Measurements from ENCODE around the gene C4A.
A peak's percentile ranks its signal among the peaks of the same experiment; 100 is the strongest.
"Not testable (repeated sequence)": the region's sequence is repeated elsewhere in the genome, so short reads cannot be mapped to it uniquely, and the experiment has no call there.

C4A gene

DNA sequence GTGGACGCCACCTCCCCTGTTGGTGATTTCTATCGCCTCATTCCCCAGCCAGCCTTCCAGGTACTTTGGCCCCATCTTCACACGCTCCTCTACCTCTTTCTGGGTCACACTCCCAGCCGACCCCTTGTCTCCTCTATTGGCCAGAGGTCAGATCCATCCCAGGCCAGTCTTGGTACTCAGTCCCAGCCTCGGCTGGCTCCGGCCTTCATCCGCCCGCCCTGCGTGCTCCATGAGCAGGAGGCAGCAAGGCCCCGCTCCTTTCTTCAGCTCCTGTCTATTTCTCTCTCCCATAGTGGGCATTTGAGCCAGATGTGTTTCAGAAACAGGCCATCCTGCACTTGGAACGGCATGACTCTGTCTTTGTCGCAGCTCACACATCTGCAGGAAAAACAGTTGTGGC, 20.2 kb upstream of the C4A start:
- DNase-seq (ENCODE audit: low read depth): no peak

DNA sequence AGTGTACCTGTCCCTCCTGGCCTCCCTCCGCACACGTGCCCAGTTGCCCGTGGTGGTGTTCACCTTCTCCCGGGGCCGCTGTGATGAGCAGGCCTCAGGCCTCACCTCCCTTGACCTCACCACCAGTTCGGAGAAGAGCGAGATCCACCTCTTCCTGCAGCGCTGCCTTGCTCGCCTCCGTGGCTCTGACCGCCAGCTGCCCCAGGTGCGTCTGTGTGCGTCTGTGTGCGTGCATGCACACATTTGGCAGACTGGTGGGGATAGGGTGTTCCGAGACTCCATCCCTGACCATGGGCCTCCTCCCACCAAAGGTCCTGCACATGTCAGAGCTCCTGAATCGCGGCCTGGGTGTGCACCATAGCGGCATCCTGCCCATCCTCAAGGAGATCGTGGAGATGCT, 17.9 kb upstream of the C4A start:
- DNase-seq (ENCODE audit: low read depth): no peak

DNA sequence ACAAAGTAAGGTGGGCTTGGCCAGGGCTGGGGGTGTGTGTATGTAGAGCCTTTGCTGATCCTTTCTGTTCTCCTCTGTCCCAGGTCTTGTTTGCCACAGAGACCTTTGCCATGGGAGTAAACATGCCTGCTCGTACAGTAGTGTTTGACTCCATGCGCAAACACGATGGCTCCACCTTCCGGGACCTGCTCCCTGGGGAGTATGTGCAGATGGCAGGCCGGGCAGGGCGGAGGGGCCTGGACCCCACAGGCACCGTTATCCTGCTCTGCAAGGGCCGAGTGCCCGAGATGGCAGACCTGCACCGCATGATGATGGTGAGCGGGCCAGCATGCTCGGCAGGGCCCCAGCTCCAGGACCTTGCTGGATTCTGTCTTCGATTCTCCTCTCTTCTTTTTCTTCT, 16.2 kb upstream of the C4A start:
- DNase-seq (ENCODE audit: low read depth): no peak

DNA sequence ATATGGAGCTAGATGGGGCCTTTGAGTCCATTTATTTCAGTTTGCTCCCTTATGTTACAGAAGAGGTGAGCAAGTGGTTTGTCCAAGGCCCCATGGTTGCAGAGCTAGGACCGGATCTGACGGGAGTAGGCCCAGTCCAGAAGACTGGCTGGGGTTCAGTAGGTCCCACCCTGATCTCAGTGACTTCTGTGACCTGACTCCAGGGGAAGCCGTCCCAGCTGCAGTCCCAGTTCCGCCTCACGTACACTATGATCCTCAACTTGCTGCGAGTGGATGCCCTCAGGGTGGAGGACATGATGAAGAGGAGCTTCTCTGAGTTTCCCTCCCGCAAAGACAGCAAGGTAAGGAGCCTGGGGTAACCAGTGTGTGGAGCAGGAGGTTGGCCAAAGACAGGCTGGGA, 15.4 kb upstream of the C4A start:
- DNase-seq (ENCODE audit: low read depth): no peak

DNA sequence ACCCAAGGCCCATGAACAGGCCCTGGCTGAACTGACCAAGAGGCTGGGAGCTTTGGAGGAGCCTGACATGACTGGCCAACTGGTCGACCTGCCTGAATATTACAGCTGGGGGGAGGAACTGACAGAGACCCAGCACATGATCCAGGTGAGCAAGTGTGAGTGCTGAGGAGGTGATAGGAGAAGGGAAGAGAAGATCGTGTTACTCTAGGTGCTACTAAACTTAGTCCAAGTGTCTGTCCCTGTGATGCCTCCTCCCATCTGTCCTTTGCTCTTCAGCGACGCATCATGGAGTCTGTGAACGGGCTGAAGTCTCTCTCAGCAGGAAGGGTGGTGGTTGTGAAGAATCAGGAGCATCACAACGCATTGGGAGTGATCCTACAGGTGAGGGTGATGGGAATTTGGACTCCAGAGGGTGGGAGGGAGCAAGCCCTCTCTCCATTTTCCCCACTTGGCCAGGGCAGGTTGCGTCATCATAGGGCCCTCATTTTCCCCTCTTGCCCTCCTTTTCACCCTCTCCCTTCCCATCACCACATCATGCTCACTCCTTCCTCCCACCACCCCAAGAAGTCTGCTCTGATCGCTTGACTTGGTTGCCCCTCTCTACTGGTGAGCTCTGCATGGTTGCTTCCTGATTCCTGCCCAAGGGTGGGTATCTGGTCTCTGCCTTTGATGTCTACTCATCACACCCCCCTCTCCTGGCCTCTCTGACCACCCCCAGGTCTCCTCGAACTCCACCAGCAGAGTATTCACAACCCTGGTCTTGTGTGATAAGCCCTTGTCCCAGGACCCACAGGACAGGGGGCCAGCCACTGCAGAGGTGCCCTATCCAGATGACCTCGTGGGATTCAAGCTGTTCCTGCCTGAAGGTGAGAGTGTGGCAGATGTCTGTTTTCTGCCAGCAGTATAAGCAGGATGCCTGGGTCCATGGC, 14.6 kb upstream of the C4A start:
- no peak for DNase-seq (ENCODE audit: low read depth)

DNA sequence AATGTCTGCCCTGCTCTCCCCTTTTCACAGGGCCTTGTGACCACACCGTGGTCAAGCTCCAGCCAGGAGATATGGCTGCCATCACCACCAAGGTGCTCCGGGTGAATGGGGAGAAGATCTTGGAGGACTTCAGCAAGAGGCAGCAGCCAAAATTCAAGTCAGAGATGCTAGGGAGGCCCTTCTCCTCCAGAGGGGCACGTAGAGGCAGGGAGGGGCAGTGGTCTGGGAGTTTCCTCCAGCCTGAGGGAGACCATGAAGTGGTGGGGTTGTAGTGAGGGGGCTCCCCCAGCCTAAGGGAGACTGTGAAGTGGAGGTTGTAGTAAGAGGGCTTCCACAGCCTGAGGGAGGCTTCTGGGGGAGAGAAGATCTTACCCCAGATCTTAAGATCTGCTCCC, 13.9 kb upstream of the C4A start:
- DNase-seq (ENCODE audit: low read depth): no peak

DNA sequence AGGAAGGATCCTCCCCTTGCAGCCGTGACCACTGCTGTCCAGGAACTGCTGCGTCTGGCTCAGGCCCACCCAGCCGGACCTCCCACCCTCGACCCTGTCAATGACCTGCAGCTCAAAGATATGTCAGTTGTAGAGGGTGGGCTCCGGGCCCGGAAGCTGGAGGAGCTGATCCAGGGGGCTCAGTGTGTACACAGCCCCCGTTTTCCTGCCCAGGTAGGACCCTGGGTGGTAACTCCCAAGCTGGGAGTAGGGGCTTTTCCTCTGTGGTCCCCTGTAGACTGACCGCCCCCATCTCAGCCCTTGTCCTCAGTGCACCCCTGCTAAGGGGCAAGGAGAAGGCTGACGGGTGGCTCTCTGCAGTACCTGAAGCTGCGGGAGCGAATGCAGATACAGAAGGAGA, 13.5 kb upstream of the C4A start:
- no peak for DNase-seq (ENCODE audit: low read depth)

DNA sequence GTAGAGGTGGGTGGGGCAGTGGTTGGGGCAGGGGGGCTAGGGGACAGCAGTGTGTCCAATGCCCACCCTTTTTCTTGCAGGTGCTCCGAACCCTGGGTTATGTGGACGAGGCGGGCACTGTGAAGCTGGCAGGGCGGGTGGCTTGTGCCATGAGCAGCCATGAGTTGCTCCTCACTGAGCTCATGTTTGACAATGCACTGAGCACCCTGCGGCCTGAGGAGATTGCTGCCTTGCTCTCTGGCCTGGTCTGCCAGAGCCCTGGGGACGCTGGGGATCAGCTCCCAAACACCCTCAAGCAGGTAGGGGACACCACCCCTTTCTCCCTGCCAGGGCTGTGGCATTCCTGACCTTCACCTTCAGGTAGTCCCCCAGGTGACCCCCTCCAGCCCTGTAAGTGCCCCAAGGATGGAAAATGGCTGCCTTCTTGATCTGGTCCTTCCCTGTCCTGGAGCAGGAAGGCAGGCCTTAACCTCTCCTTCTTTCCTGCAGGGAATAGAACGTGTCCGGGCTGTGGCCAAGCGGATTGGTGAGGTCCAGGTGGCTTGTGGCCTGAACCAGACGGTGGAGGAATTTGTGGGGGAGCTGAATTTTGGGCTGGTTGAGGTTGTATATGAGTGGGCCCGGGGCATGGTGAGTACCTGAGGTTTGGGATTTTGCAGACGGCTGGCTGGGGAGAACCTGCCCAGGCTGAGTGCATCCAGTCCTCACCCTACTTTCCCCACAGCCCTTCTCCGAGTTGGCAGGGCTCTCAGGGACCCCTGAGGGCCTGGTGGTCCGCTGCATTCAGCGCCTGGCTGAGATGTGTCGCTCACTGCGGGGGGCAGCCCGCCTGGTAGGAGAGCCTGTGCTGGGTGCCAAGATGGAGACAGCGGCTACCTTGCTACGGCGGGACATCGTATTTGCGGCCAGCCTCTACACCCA, 12.8 kb upstream of the C4A start:
- no peak for DNase-seq (ENCODE audit: low read depth)

DNA sequence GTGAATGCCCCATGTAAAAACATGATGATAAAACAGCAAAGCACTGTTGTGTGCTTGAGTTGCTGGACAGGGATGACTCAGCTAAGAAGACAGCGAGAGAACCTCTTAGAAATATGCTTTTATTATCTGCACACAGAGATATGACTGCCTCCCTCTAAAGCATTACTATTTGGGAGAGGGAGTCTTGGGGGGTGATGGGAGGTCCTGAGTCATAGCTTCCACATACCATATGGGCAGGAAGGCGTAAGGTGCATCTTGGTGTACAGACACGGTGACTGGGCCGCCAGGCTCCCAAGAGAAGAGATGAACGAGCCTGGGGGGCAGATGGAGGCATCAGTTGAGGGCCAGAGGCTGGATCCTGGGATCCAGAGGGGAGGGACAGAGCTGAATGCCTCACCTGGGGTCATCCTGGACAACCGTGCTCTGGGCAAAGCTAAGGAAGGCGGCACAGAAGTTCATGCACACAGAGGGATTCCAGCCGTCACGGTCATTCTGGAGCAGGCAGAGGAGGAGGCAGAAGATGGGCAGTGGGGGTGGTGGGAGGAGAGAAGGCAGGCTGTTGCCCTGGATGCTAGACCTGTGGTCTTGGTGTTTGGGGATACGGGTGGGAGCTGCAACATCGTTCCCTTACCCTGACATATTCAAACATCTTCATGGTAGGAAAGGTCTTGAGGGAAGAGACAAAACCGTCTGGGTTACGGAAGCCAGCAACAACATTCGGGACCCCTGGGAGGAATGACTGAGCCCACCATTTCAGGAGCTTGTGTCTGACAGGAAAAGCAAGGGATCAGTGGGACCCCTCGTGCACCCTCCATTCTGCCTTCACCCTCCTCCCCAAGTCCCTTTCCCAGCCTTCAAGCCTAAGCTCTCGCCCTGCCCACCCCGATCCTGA, 11.9 kb upstream of the C4A start:
- no peak for DNase-seq (ENCODE audit: low read depth)

DNA sequence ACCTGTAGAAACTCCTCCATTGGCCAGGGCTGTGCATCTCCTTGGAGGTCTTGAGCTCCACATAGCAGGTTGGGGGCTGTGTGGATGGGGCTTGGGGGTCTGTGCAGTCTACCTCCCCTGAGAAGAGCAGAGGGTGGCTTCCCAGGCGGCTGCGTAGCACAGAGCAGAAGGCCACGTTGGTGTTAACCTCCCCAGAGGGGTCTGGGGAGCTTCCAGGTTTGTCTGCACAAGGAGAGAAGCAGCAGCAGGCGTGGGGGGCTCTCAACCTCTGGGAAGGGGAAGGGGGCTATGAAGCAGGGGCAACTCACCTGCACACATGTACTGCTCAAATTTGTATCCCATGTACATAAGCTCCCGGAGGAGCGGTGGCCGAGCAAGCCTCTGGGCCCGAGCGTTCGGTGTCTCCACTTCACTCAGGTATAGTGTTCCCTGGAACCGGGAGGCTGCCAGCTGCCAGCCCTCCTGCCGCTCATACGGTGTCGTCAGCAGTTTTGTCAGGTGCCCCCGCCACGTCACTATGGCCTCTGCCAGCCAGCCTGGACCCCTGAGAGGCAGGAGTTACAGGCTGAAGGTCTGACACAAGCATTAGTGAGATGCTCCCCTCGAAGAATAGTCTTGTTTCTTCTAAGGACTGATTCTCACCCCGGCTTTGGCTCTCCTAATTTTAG, 11.1 kb upstream of the C4A start:
- DNase-seq (ENCODE audit: low read depth): no peak

DNA sequence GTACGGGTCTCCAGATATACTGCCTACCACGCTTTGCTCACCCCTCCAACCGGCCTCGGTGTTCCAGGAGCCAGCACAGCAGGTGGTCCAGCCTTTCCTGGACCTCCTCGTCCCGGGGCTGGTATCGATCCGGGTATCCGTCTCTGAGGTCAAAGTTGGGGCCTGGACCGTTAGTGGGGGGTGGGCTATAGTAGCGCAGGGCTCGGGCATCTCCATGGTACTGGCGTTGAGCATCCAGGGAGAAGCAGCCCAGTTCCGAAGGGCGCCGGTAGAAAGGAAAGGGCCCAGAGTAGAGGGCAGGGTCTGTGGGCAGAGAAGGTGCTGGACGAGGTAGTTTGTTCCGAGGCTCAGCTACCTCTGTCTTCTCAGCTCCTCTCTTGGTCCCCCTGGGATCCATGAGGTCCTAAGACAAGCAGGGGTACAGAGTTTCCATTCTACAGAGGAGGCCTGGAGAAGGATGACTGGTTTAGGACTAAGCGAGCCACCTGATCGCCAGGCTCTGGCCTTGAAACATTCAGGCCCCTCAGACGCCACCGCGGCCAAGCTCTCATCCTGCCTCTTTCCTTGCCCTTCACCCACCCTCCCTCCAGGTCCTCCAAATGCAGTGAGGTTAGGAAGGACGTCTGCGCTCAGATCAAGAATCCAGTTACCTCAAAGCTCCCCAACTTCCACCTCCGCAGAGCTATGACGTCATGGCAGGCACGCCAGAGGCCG, 10.4 kb upstream of the C4A start:
- DNase-seq (ENCODE audit: low read depth): no peak

DNA sequence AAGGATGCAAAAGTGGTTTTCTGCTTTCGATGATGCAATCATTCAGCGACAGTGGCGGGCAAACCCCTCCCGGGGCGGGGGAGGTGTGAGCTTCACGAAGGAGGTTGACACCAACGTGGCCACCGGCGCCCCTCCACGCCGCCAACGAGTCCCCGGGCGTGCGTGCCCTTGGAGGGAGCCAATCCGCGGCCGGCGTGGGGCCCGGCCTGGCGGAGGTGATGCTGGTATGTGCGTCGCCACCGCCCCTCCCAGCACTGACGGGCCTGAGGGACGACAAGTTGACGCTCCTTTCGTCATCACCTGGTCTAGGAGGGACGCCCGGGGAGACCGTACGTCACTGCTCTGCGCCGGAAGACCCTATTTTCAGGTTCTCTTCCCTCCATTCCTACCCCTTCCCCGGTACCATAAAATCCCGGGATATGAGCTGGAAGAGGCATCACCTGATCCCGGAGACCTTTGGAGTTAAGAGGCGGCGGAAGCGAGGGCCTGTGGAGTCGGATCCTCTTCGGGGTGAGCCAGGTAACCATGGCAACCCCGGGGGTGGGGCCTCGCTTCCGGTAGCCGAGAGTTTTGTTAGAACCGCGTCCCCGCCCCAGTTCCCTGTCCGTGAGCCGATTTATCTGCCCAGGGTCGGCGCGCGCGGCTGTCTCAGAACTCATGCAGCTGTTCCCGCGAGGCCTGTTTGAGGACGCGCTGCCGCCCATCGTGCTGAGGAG, 9.7 kb upstream of the C4A start, which contains the start of gene DXO:
Gene DXO (minus strand): TSS at position 146 of the 716 bp plus-strand sequence. CDS start 463 bp downstream, outside the sequence.
- peak; percentile 95 for DNase-seq (ENCODE audit: low read depth)

DNA sequence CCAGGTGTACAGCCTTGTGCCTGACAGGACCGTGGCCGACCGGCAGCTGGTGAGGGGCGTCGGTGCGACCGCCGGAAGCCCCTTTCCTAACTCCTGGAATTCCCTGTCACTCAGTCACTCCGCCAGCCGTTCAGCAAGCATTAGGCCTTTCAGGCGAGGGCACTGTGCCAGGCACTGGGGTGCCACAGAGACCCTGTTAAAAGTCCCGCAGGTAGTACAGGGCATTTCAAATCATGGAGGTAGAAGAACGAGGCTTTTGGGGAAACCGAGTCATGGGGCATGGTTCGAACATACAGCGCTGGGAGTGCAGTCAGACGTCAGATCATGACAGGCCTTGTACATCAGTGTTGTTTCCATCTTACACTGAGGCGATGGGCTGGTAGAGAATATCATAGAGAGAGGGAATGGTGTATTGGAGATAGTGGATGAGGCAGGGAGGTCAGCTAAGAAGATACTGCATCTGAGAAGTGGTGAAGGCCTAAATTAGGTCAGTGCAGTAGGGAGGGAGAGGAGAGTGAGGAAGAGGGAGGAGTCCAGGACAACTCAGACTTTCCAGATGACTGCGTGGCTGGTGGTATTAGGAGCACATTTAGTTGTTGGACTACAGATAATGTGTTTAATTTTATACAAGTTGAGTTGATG, 9.0 kb upstream of the C4A start:
- no peak for DNase-seq (ENCODE audit: low read depth)

DNA sequence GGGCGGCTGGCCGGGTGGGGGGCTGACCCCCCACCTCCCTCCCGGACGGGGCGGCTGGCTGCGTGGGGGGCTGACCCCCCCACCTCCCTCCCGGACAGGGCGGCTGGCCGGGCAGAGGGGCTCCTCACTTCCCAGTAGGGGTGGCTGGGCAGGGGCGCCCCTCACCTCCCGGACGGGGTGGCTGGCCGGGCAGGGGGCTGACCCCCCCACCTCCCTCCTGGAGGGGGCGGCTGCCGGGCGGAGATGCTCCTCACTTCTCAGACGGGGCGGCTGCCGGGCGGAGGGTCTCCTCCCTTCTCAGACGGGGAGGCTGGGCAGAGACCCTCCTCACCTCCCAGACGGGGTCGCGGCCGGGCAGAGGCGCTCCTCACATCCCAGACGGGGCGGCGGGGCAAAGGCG, 5.8 kb upstream of the C4A start:
- DNase-seq (ENCODE audit: low read depth): not testable (repeated sequence)

DNA sequence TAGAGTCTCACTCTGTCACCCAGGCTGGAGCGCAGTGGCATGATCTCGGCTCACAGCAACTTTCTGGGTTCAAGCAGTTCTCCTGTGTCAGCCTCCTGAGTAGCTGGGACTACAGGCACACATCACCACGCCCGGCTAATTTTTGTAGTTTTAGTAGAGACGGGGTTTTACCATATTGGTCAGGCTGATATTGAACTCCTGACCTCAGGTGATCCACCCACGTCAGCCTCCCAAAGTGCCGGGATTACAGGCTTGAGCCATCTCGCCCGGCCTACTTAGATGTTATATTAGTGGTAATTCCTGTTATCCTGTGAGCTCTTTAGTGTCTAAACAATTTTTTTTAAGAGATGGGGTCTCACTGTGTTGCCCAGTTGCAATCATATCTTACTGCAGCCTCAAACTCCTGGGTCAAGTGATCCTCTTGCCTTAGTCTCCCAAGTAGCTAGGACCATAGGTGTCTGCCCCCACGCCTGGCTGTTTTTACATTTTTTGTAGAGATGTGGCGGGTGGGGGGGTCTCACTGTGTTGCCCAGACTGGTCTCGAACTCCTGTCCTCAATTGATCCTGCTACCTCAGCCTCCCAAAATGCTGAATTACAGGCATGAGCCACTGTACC, 3.9 kb upstream of the C4A start:
- no peak for DNase-seq (ENCODE audit: low read depth)

DNA sequence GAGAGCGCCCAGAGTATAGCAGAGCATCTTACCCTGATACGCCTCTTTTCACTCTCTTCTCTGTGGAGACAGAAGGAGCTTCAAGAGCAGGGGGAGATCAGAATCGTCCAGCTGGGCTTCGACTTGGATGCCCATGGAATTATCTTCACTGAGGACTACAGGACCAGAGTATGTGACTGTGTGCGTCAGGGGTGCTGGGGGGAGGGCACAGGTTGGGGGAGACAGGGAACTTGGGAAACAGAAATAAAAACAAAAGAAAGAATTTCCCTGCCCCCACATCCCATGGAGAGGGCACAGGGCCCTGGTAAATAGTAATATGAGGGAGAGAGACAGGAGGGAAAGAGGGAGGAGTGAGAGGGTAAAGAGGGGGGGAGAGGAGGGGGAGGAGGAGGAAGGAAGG, 3.0 kb upstream of the C4A start:
- DNase-seq (ENCODE audit: low read depth): no peak

DNA sequence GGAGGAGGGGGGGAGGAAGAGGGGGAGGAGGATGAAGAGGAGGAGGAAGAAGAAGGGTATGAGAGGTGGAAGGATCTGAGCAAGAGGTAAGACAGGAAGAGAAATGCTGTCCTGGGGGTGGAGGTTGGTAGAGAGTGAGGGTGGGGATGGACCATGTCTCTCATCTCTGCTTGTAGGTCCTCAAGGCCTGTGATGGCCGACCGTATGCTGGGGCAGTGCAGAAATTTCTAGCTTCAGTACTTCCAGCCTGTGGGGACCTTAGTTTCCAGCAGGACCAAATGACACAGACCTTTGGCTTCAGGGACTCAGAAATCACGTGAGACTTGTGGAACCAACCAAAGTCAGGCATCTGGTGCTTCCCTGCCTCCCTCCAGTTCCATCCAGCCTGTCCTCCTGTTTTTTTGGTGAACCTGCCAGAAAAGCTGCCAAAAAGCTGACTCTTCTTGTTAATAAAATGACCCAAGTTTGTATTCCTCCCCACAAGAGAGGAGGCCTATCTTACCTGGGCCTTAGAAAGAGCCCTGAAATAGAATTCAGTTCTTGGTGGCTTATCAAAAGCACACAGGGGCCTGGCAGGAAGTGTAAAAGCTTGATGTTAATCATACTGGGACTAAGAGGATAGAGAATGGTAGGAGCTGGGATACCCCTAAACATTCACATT, 2.5 kb upstream of the C4A start:
- DNase-seq (ENCODE audit: low read depth): no peak

DNA sequence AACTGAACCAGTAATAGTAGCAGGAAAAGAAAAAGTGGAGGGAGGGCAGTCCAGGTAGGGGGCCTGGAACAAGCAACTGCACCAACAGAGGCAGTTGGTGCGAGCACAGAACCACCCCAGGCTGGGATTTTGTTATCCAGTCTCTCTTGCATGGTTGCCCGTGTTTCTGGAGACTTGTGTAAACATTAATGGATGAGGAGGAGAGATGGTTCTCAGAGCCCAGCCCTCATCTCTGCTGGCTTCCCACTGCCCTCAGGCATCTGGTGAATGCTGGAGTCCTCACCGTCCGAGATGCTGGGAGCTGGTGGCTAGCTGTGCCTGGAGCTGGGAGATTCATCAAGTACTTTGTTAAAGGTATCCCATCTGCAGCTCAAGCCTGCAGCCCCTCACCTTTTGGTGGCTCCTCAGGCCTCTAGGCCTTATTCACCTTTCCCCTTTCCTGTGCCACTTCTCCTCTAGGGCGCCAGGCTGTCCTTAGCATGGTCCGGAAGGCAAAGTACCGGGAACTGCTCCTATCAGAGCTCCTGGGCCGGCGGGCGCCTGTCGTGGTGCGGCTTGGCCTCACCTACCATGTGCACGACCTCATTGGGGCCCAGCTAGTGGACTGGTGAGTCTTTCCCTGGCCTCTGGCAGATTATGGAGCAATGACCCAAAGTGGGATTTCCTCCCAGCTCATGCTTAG, 1.5 kb upstream of the C4A start:
- DNase-seq (ENCODE audit: low read depth): not testable (repeated sequence)

Data from CMK (cell line).